Stomach (tissue), 8 donors: Measurements from ENCODE around the gene CD69. TPM values are rescaled to one million over a fixed set of nuclear protein-coding genes. Genes with fewer than 3 reads are reported as not detected.

ENCODE experiments used
- polyA plus RNA-seq, 3 donors: library from polyadenylated mRNA; stranded (reverse); fragments of 200-250 nt; gene quantifications; one replicate each; pipeline ENCODE4 v1.2.3, GENCODE V29; 2013
- total RNA-seq, 5 donors: library from RNA; depleted of rRNA; stranded (reverse); fragments of >200 nt; gene quantifications; one replicate each; pipeline versions ENCODE4 v1.1.0 to v1.2.3, GENCODE V29; 2014 to 2016
- donor health status: healthy with polysubstance abuse.
- donor health status: Bipolar disorder and iron deficiency.
- donor health status: healthy.

CD69 gene
- total and polyA plus RNA-seq, 8 donors = 2.1 to 15.4 (median 3.4) TPM; not detected in 1

Other genes with a start within 250 kb of the CD69 start
- gene KLRB1, start 153.0 kb downstream of the CD69 start, total RNA-seq = 1 to 10 TPM in 1 of 5 donors, under 1 TPM in 1, not detected in 3; 0.87 to 4.4 TPM
- gene KLRB1, start 153.0 kb downstream of the CD69 start, polyA plus RNA-seq = 1 to 10 TPM in 2 of 3 donors, under 1 TPM in 1; 0.50 to 4.9 (median 1.8) TPM
- 10 to 100 TPM in 4 of 5 donors, not detected in 1; 21.1 to 90.2 (median 32.0) TPM for gene CLEC2D, start 91.2 kb downstream of the CD69 start, total RNA-seq
- gene CLEC2D, start 91.2 kb downstream of the CD69 start, polyA plus RNA-seq = 1 to 10 TPM; 2.2 to 6.4 (median 5.1) TPM
- gene CLECL1, start 27.8 kb downstream of the CD69 start, total RNA-seq = 1 to 10 TPM in 1 of 5 donors, not detected in 4; 1.7 TPM
- 1 to 10 TPM in 2 of 3 donors, not detected in 1; 1.0 to 3.5 TPM for gene CLECL1, start 27.8 kb downstream of the CD69 start, polyA plus RNA-seq
- gene KLRF1, start 66.6 kb upstream of the CD69 start, total RNA-seq = 1 to 10 TPM in 2 of 5 donors, not detected in 3; 2.2 to 4.5 TPM
- gene KLRF1, start 66.6 kb upstream of the CD69 start, polyA plus RNA-seq = 1 to 10 TPM in 2 of 3 donors, under 1 TPM in 1; 0.78 to 3.2 (median 1.9) TPM
- 10 to 100 TPM in 2 of 5 donors, 1 to 10 TPM in 1, under 1 TPM in 2; 0.87 to 30.1 (median 1.2) TPM for gene CLEC2B, start 108.5 kb upstream of the CD69 start, total RNA-seq
- 10 to 100 TPM in 2 of 3 donors, 1 to 10 TPM in 1; 8.6 to 10.8 (median 10.7) TPM for gene CLEC2B, start 108.5 kb upstream of the CD69 start, polyA plus RNA-seq
- gene KLRF2, start 120.6 kb upstream of the CD69 start, total RNA-seq = not detected
- not detected for gene KLRF2, start 120.6 kb upstream of the CD69 start, polyA plus RNA-seq
- gene CLEC2A, start 171.5 kb upstream of the CD69 start, total RNA-seq = not detected
- gene CLEC2A, start 171.5 kb upstream of the CD69 start, polyA plus RNA-seq = not detected
- 1 to 10 TPM in 1 of 5 donors, under 1 TPM in 1, not detected in 3; 0.43 to 1.1 TPM for gene CLEC12A, start 210.5 kb upstream of the CD69 start, total RNA-seq
- gene CLEC12A, start 210.5 kb upstream of the CD69 start, polyA plus RNA-seq = 1 to 10 TPM in 1 of 3 donors, under 1 TPM in 1, not detected in 1; 0.60 to 2.1 TPM
- gene CLEC1B, start 238.2 kb upstream of the CD69 start, total RNA-seq = under 1 TPM in 1 of 5 donors, not detected in 4; 0.92 TPM
- gene CLEC1B, start 238.2 kb upstream of the CD69 start, polyA plus RNA-seq = not detected
- under 1 TPM in 1 of 5 donors, not detected in 4; 0.37 TPM for gene CLEC12B, start 249.7 kb upstream of the CD69 start, total RNA-seq
- not detected for gene CLEC12B, start 249.7 kb upstream of the CD69 start, polyA plus RNA-seq